Activated naive CD4-positive, alpha-beta T cell treated with anti-CD3 and anti-CD28 coated beads, Interleukin-2, amount 10 ng/mL, durations not matched to agents 7 days and 5 days (primary cell): Measurements from ENCODE around the gene MRAS.

Experiments used
- CTCF ChIA-PET: fragments of 350-600 bp; sonication (Branson Sonifier 250); formaldehyde crosslinking; loops from one replicate; lab custom pipeline; 2021; ENCODE audit warnings: antibody characterized with exemption; lab: Charles Lee
- DNase-seq: peaks from one replicate; pipeline ENCODE4 v3.0.0-alpha.2; 2020
- H3K27ac Mint-ChIP-seq: one replicate; pipeline ENCODE4 v1.8.0; 2021; ENCODE audit warnings: mild to moderate bottlenecking, moderate library complexity, mixed read lengths
- H3K27me3 Mint-ChIP-seq: one replicate; pipeline ENCODE4 v1.8.0; 2021; ENCODE audit warnings: mild to moderate bottlenecking, mixed read lengths
- H3K36me3 Mint-ChIP-seq: one replicate; pipeline ENCODE4 v1.8.0; 2021; ENCODE audit warnings: mixed read lengths
- H3K4me1 Mint-ChIP-seq: one replicate; pipeline ENCODE4 v1.8.0; 2021; ENCODE audit warnings: mixed read lengths
- H3K4me3 Mint-ChIP-seq: one replicate; pipeline ENCODE4 v1.8.0; 2021; ENCODE audit warnings: mild to moderate bottlenecking, moderate library complexity, mixed read lengths
- H3K9me3 Mint-ChIP-seq: one replicate; pipeline ENCODE4 v1.8.0; 2021; ENCODE audit warnings: mixed read lengths

The MRAS gene

DNA sequence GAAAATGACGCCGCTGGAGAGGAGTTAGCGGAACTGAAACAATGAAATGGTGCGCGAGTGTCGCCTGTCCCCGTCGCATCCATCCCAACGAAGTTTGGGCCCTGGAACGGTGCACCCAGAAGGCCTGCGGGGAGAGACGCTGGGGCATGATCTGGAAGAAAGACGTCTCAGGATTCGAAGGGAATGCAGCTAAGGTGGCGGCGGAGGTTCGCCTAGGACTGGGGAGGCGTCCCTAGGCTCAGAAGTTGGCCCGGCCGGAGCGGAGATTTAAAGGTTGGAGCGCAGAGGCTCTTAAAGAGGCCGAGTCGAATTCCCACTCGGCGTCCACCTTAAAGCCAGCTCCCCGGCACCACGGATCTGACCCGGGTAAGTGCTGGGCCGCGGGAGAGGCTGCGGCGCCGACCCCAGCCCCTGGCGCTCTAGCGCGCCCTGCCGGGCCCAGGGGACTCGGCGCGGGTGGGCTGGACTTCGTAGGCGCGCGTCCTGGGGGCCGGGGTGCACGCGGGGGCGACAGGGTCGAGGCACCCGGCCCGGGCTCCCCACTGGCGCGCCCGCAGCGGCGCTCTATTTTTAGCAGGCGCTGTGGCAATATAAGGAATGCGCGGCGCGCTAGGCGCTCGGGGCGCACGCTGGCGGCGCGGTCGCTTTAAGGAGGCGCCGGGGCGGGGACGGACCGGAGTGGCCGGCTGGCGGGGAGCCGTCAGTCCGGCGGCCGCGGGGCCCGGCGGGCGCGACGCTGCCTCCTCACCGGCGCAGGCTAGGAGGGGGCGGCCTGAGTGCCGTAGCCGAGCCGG is at the start of gene MRAS:
Gene MRAS (plus strand): TSS at position 620 of the 794 bp plus-strand sequence. CDS start 24,305 bp downstream, outside the sequence.
- Mint-ChIP-seq H3K9me3 (no peaks in the 10 kb centered on the region), H3K27ac (no peak within 1 kb of the TSS)
- CTCF ChIA-PET, result no interaction called here

DNA sequence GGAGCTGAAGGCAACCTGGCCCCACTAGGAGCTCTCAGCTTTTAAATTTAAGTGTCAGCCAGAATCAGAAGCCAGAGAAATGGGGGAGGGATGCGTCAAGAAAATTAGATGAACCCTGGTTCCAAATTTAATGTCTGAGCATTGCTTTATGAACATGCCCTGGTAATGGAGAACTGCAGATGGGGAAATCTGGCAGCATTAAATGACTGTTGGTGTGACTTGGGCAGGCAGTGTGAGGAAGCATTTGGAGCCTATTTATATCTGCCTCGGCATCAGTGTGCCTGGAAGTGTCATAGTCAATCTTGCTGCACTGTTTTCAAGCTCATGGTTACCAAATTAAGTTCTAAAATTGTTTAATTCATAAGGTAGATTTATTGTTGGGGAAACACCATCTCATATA is 47.7 kb upstream of the MRAS start:
- Mint-ChIP-seq H3K27ac (no peak overlapping the region), H3K4me3 (no peak overlapping the region), H3K27me3 (no peaks in the 10 kb centered on the region), H3K36me3 (peaks cover 24% of the 10 kb centered on the region), H3K9me3 (no peaks in the 10 kb centered on the region), H3K4me1 (peaks cover 14% of the 10 kb centered on the region)
- no peak for DNase-seq
- CTCF ChIA-PET, result interaction anchor here (1.3 kb wide), 1 partner anchor 28 kb away, joined by 3 read pairs; no protein-coding TSS in a partner anchor

More for the DNA sequence above, at the start of gene MRAS:
- Mint-ChIP-seq H3K4me1 (peaks cover 9% of the 10 kb centered on the region), H3K36me3 (no peaks in the 10 kb centered on the region), H3K4me3 (peak within 1 kb of the TSS; percentile 87), H3K27me3 (peaks cover 75% of the 10 kb centered on the region)
- DNase-seq, result peak; percentile 38

DNA sequence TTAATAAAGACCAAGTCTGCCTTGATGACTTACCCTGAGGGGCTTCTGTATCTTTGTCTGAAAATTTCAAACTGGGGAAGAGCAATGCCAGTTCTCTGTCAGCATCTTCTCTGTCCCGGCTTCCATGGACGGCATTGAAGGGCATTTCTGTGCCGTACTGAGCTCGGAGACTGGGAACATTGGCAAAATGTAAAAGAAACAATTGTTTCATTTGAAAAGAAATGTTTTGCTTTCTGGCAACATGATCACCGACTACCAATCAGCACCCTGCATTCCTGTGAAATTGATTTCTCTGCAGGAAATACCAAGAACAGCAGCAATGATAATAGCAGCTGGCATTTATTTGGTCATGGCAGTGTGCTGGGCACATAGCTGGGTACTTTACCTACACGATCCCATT is 44.9 kb upstream of the MRAS start:
- Mint-ChIP-seq H3K27me3 (no peaks in the 10 kb centered on the region), H3K27ac (no peak overlapping the region), H3K4me1 (no peaks in the 10 kb centered on the region), H3K4me3 (no peak overlapping the region), H3K36me3 (peaks cover 9% of the 10 kb centered on the region), H3K9me3 (peaks cover 10% of the 10 kb centered on the region)
- CTCF ChIA-PET, result no interaction called here
- DNase-seq, result no peak

DNA sequence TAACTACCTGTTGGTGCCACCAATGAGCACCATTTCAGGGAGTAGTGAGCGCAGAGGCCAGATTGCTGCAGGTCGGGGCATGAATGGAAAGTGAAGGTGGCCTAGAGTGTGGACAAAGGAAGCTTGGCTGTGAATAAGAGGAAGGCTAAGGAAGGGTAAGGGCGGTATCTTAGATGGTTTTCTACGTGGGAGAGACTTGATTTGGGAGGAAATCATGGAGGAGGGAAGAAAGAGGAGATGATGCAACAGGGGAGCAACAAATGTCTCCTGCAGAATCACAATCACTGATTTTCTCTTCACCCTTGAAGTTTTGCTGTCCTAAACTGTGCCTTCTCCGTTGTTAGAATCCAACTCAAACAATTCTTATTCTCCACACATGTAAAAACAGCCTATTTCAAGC is 40.5 kb upstream of the MRAS start:
- no peak for DNase-seq
- Mint-ChIP-seq H3K27ac (no peak overlapping the region), H3K9me3 (peaks cover 14% of the 10 kb centered on the region), H3K4me1 (no peaks in the 10 kb centered on the region), H3K27me3 (peaks cover 10% of the 10 kb centered on the region), H3K4me3 (no peak overlapping the region), H3K36me3 (no peaks in the 10 kb centered on the region)
- CTCF ChIA-PET, result no interaction called here

DNA sequence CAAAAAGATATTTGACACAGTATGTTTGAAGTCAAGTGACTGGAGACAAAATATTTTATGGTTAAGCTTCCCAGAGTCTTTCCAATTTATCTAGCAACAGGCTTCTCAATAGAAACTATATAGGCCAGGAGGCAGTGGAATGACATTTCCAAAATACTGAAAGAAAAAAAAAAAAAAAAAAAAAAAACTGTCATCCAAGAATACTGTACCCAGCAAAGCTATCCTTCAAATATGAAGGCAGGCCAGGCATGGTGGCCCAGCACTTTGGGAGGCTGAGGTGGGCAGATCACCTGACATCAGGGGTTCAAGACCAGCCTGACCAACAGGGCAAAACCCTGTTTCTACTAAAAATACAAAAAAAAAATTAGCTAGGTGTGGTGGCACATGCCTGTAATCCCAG is 39.6 kb upstream of the MRAS start:
- peaks cover 14% of the 10 kb centered on the region for H3K9me3 Mint-ChIP-seq
- H3K4me1 Mint-ChIP-seq, result no peaks in the 10 kb centered on the region
- DNase-seq, result no peak
- CTCF ChIA-PET, result no interaction called here
- H3K4me3 Mint-ChIP-seq, result no peak overlapping the region
- H3K36me3 Mint-ChIP-seq, result no peaks in the 10 kb centered on the region
- H3K27ac Mint-ChIP-seq, result no peak overlapping the region
- H3K27me3 Mint-ChIP-seq, result peaks cover 13% of the 10 kb centered on the region

DNA sequence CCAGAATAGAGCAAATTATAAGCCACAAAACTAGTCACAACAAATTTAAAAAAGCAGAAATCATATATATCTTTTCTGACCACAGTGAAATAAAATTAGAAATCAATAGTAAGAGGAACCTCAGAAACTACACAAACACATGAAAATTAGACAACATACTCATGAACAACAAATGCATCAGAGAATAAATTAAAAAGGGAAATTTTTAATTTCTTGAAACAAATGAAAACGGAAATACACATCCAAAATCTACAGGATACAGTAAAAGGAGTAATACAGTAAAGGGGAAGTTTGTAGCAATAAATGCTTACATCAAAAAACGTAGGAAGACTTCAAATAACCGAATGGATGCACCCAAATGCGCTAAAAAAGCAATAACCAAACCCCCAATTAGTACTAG is 37.9 kb upstream of the MRAS start:
- Mint-ChIP-seq H3K4me1 (no peaks in the 10 kb centered on the region), H3K36me3 (no peaks in the 10 kb centered on the region), H3K27me3 (peaks cover 20% of the 10 kb centered on the region), H3K27ac (no peak overlapping the region), H3K4me3 (no peak overlapping the region), H3K9me3 (peaks cover 14% of the 10 kb centered on the region)
- CTCF ChIA-PET, result no interaction called here
- no peak for DNase-seq

DNA sequence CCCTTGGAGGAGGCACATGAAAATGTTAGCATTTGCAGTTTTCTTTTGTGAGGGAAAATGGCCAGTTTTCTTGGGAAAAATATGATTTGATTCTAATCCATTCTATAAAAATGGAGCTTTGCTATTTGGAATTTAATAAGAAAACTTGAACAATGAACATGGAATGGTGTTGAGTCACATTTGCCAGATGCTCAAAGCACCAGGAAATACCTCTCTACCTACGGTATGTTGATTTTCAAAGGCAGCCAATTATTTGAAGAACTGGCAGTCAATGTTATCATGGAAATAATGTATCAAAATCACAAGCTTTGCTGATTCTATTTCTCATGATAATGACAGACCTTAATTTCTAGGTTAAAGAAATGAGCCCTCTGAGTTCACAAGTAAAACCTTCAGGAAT is 33.6 kb upstream of the MRAS start:
- CTCF ChIA-PET, result no interaction called here

DNA sequence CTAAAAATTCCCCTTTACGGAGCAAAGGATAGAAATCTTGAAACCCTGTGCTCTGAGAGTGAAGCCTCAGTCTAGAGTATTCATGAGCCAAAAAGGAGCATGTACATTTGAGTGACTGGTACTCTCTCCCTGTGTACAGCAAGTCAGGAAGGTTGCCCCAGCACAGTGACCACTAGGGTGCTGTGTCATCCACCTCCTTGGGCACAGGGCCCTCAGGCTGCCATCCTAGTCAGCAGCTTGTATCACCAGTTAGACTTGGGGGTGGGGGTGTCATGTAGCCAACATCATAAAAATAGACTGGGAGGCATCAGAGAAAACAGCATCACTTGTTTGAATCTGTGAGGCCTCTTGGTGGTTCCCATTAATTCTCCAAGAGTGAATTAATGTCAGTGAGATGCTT is 30.7 kb upstream of the MRAS start:
- CTCF ChIA-PET, result no interaction called here
- no peaks in the 10 kb centered on the region for H3K9me3 Mint-ChIP-seq
- H3K27me3 Mint-ChIP-seq, result peaks cover 11% of the 10 kb centered on the region
- no peak for DNase-seq
- no peak overlapping the region for H3K27ac Mint-ChIP-seq
- peaks cover 11% of the 10 kb centered on the region for H3K4me1 Mint-ChIP-seq
- no peaks in the 10 kb centered on the region for H3K36me3 Mint-ChIP-seq
- H3K4me3 Mint-ChIP-seq, result no peak overlapping the region

More for the DNA sequence above, 33.6 kb upstream of the MRAS start:
- no peaks in the 10 kb centered on the region for H3K36me3 Mint-ChIP-seq
- no peak for DNase-seq
- H3K27ac Mint-ChIP-seq, result no peak overlapping the region
- no peak overlapping the region for H3K4me3 Mint-ChIP-seq
- H3K4me1 Mint-ChIP-seq, result no peaks in the 10 kb centered on the region
- H3K9me3 Mint-ChIP-seq, result peaks cover 4% of the 10 kb centered on the region
- H3K27me3 Mint-ChIP-seq, result peaks cover 15% of the 10 kb centered on the region

DNA sequence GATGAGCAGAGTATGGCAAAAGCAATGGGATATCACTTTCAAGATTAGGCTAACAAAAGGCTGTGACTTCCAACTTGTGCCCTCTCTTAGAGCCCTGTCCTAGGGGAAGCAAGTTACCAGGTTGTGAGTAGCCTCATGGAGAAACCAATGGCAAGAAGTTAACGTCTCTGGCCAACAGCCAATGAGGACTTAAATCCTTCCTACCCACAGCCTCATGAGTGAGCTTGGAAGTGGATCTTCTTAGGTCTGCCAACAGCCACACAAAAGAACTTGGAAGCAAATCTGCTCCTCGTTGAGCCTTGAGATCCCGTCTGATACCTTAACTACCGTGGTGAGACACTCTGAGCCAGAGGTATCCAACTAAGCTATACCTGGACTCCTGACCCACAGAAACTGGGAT is 24.4 kb upstream of the MRAS start:
- Mint-ChIP-seq H3K36me3 (no peaks in the 10 kb centered on the region), H3K4me1 (peaks cover 32% of the 10 kb centered on the region), H3K9me3 (no peaks in the 10 kb centered on the region), H3K27ac (no peak overlapping the region), H3K4me3 (no peak overlapping the region), H3K27me3 (no peaks in the 10 kb centered on the region)
- DNase-seq, result no peak
- CTCF ChIA-PET, result no interaction called here

DNA sequence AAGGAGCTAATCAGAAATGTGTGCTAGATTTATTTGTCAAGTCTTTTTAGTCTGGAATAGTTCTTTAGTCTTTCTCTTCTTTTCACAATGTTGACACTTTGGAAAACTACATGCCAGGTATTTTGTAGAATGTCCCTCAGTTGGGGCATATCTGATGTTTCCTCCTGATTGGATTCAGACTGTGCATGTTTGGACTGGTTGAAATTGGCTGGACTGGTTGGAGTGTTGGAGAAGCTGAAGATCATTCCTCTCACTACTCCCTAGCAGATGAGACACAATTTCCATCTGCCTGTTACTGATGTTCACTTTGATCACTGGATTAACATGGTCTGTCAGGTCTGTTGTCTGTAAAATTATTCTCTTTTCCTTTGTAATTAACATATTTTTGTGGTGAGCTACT is 22.4 kb upstream of the MRAS start:
- Mint-ChIP-seq H3K9me3 (no peaks in the 10 kb centered on the region), H3K4me1 (peaks cover 40% of the 10 kb centered on the region), H3K4me3 (no peak overlapping the region), H3K36me3 (no peaks in the 10 kb centered on the region), H3K27ac (no peak overlapping the region), H3K27me3 (peaks cover 5% of the 10 kb centered on the region)
- CTCF ChIA-PET, result interaction anchor here (0.6 to 1.0 kb wide), 3 partner anchors 91 to 249 kb away, joined by 3 to 4 read pairs (median 4); no protein-coding TSS in a partner anchor
- no peak for DNase-seq

DNA sequence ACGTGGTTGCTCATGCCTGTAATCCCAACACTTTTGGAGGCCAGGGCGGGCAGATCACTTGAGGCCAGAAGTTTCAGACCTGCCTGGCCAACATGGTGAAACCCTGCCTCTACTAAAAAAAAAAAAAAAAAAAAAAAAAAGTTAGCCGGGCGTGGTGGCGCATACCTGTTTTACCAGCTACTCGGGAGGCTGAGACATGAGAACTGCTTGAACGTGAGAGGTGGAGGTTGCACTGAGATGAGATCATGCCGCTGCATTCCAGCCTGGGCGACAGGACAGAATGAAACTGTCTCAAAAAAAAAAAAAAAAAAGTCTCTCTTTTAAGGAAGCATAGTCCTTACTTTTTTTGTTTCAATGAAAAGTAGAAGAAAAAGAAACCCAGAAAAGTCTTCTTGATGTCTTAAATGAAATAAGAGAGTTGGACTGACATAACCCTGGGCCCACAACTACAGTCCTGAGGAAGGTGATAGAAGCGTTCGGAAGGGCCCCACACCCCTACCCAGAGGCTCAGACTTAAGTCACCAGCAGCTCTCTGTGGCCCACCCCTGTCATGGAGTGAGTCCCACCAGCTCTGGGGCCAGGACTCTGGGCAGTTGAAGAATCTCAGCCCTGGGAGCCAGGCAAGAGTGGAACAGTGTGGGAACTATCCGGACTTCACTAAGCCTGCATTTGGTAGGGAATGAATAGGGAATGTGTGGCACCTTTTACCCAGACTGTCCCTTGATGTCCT is 21.3 kb upstream of the MRAS start:
- DNase-seq, result no peak
- Mint-ChIP-seq H3K27ac (no peak overlapping the region), H3K36me3 (no peaks in the 10 kb centered on the region), H3K9me3 (no peaks in the 10 kb centered on the region), H3K27me3 (peaks cover 5% of the 10 kb centered on the region), H3K4me3 (no peak overlapping the region), H3K4me1 (peaks cover 39% of the 10 kb centered on the region)
- CTCF ChIA-PET, result interaction anchor here (0.6 to 2.6 kb wide), 5 partner anchors 55 to 262 kb away, joined by 3 to 19 read pairs (median 4); no protein-coding TSS in a partner anchor

DNA sequence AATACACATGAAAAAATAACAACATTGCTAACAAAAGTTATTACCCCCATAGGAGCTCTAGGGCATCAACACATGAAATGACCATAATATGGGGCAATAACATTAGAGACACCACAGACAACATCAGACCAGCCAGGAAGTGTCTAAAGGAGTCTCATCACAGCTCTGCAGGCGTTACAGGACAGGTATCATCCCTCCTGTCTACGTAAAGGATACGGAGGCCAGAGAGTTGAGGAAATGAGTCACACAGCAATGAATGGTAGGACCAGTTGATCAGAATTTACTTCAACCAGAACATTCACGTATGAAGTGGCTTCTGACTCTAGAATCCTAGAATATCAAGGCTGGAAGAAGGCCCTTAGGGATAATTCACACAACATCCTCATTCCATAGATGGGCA is 20.5 kb upstream of the MRAS start:
- Mint-ChIP-seq H3K9me3 (no peaks in the 10 kb centered on the region), H3K27ac (no peak overlapping the region)
- no peak for DNase-seq

DNA sequence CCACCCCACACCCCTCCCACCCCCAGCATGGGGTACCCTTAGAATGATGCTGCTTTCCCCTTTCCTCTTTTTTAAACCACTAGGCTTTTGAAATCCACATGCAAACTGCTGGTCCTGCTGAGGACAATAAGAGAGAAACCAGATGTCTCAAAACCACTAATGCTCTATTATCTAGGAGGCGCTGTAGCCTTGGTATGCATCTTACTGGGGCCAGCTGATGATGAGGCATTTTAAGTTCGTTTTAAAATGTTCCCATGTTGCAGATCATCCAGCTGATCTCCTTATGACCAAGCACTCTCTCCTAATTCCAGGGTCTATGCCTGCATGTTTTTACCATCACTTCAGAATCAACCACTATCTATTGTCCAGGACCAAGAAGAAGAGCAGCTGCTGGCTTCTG is 20.0 kb upstream of the MRAS start:
- H3K27ac Mint-ChIP-seq, result no peak overlapping the region
- H3K4me3 Mint-ChIP-seq, result peak overlapping the region; percentile 67
- CTCF ChIA-PET, result interaction anchor here (0.7 to 2.6 kb wide), 12 partner anchors 9 to 263 kb away, joined by 3 to 19 read pairs (median 3); no protein-coding TSS in a partner anchor
- DNase-seq, result no peak
- H3K9me3 Mint-ChIP-seq, result no peaks in the 10 kb centered on the region
- H3K27me3 Mint-ChIP-seq, result peaks cover 10% of the 10 kb centered on the region
- peaks cover 33% of the 10 kb centered on the region for H3K4me1 Mint-ChIP-seq
- H3K36me3 Mint-ChIP-seq, result no peaks in the 10 kb centered on the region

More for the DNA sequence above, 20.5 kb upstream of the MRAS start:
- Mint-ChIP-seq H3K27me3 (peaks cover 5% of the 10 kb centered on the region), H3K4me1 (peaks cover 33% of the 10 kb centered on the region), H3K36me3 (no peaks in the 10 kb centered on the region), H3K4me3 (no peak overlapping the region)
- CTCF ChIA-PET, result interaction anchor here (1.2 to 2.6 kb wide), 4 partner anchors 28 to 262 kb away, joined by 3 to 19 read pairs (median 4); no protein-coding TSS in a partner anchor
